Activated T-cell treated with anti-CD3 and anti-CD28 coated beads, Interleukin-2, amount 50 U/mL, for 1 hour (primary cell): ENCODE data around the gene DUSP22.

Experiments
- DNase-seq: peaks from one replicate; pipeline ENCODE4 v3.0.0-alpha.2; 2020

The DUSP22 gene

GRCh38 chr6:382883-383810 lies 90.9 kb downstream of the DUSP22 start:
- no peak for DNase-seq

GRCh38 chr6:383856-384255 lies 91.6 kb downstream of the DUSP22 start:
- DNase-seq = no peak

- DNase-seq = no peak
Observed at GRCh38 chr6:384898-385297, 92.6 kb downstream of the DUSP22 start.

- no peak for DNase-seq
Observed at GRCh38 chr6:385614-386013, 93.3 kb downstream of the DUSP22 start.

- no peak for DNase-seq
Observed at GRCh38 chr6:386688-387266, 94.5 kb downstream of the DUSP22 start.

GRCh38 chr6:387293-387741 lies 95.0 kb downstream of the DUSP22 start:
- DNase-seq = no peak

GRCh38 chr6:388202-388903 lies 96.1 kb downstream of the DUSP22 start:
- no peak for DNase-seq

- DNase-seq = no peak
Observed at GRCh38 chr6:389143-389542, 96.9 kb downstream of the DUSP22 start.

- DNase-seq = no peak
Observed at GRCh38 chr6:389622-390021, 97.3 kb downstream of the DUSP22 start.

GRCh38 chr6:390914-391558 lies 98.7 kb downstream of the DUSP22 start:
- DNase-seq = no peak

GRCh38 chr6:391559-392440 lies 99.5 kb downstream of the DUSP22 start, which contains the start of gene IRF4:
IRF4 (plus strand) TSS chr6:391752; CDS start chr6:393153, 1,401 bp downstream.
- peak; percentile 73 for DNase-seq

- peak; percentile 58 for DNase-seq
Observed at GRCh38 chr6:392441-393390, 100.4 kb downstream of the DUSP22 start.

GRCh38 chr6:393391-394221 lies 101.3 kb downstream of the DUSP22 start:
- peak; percentile 49 for DNase-seq

GRCh38 chr6:394641-395289 lies 102.5 kb downstream of the DUSP22 start:
- DNase-seq = no peak

GRCh38 chr6:395432-396125 lies 103.3 kb downstream of the DUSP22 start:
- DNase-seq = no peak

GRCh38 chr6:396126-396520 lies 103.8 kb downstream of the DUSP22 start:
- DNase-seq = no peak

GRCh38 chr6:397056-397455 lies 104.8 kb downstream of the DUSP22 start:
- DNase-seq = no peak

GRCh38 chr6:397604-398003 lies 105.3 kb downstream of the DUSP22 start:
- DNase-seq = no peak

GRCh38 chr6:398065-398464 lies 105.8 kb downstream of the DUSP22 start:
- no peak for DNase-seq
